WERI-Rb-1 (cell line): ENCODE data around the gene TTC34.

Source experiments
- DNase-seq: peaks from one replicate; pipeline ENCODE4 v3.0.0-alpha.2; 2020
- H3K27ac ChIP-seq: fragments of 250-450 bp; sonication (Bioruptor Pico); 2 replicates; pipeline ENCODE4 v1.5.1; 2020; ENCODE audit warnings: mild to moderate bottlenecking, moderate library complexity
- H3K27me3 ChIP-seq: fragments of 250-450 bp; sonication (Bioruptor Pico); 2 replicates; pipeline ENCODE4 v1.5.1; 2021; ENCODE audit warnings: mild to moderate bottlenecking, low read depth, moderate library complexity; ENCODE audit not compliant: insufficient read depth, severe bottlenecking
- H3K36me3 ChIP-seq: fragments of 250-450 bp; sonication (Bioruptor Pico); 2 replicates; pipeline ENCODE4 v1.5.1; 2020; ENCODE audit warnings: mild to moderate bottlenecking, moderate library complexity
- H3K4me3 ChIP-seq: 2 replicates; pipeline ENCODE4 v1.5.1; 2011; ENCODE audit warnings: low read depth, mild to moderate bottlenecking, control low read depth, low read length
- H3K9me3 ChIP-seq: fragments of 250-450 bp; sonication (Bioruptor Pico); 2 replicates; pipeline ENCODE4 v1.5.1; 2021; ENCODE audit warnings: mild to moderate bottlenecking, moderate library complexity; ENCODE audit not compliant: severe bottlenecking
- CTCF ChIP-seq: IDR thresholded peaks from 2 replicates; pipeline ENCODE4 v1.5.1; 2011; ENCODE audit warnings: low read depth, mild to moderate bottlenecking, control low read depth, inconsistent platforms, low read length

Gene TTC34

DNA sequence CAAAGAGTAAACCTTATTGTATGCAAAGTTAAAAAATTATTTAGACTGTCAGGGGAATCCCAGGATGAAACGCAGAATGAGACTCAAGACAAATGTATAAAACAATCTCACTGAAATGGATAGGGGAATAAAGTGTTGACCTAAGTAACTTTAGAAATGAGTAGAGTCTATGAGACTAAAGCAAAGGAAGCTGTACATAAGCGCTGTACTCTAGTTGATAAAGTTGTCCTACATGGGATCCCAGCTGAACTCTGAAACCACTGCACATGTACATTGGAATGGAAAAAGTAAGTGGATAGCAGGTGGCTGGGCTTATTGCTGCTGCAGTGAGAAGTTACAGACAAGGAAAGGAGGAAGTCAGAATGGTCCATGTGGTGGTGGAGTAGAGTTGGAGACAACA is 187.3 kb downstream of the TTC34 start:
- TF ChIP-seq CTCF = no peak
- DNase-seq = no peak
- no peaks in the 10 kb centered on the region for H3K36me3 ChIP-seq
- peaks cover 22% of the 10 kb centered on the region for H3K9me3 ChIP-seq
- H3K27ac ChIP-seq = no peak overlapping the region
- no peak overlapping the region for H3K4me3 ChIP-seq
- H3K27me3 ChIP-seq = peaks cover 86% of the 10 kb centered on the region

- peaks cover 22% of the 10 kb centered on the region for H3K9me3 ChIP-seq
- H3K4me3 ChIP-seq = no peak overlapping the region
- TF ChIP-seq CTCF = no peak
- peaks cover 73% of the 10 kb centered on the region for H3K27me3 ChIP-seq
- H3K36me3 ChIP-seq = no peaks in the 10 kb centered on the region
- H3K27ac ChIP-seq = no peak overlapping the region
- DNase-seq = no peak
Observed at GRCh38 chr1:2612591-2613365, 188.7 kb downstream of the TTC34 start.

- no peak for TF ChIP-seq CTCF
- DNase-seq = no peak
- Histone ChIP-seq H3K4me3 (no peak overlapping the region), H3K36me3 (no peaks in the 10 kb centered on the region), H3K27me3 (peaks cover 66% of the 10 kb centered on the region), H3K27ac (no peak overlapping the region), H3K9me3 (peaks cover 22% of the 10 kb centered on the region)
Observed at GRCh38 chr1:2611621-2612437, 189.7 kb downstream of the TTC34 start.

DNA sequence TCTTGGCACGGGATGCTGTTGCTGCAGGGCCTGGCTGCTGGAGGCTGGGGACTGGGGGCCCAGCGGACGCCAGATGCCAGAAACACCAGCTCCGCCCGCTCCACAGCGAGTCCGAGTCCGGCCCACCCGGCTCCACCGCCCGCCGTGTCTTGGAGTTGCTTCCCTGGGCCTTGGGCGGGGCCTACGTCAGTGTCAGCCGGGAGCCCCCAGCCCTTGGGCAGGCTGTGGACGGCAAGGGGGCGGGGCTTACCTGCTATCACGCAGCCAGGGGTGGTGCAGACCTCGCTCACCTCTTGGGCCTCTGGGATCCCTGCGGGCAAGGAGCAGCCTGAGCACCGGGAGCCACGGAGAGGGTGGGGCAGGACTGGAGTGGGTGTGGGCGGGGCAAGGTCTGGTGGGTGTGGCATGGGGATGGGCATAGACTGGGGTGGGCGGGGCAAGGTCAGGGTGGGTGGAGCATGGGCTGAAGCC is 190.4 kb downstream of the TTC34 start:
- H3K36me3 ChIP-seq = no peaks in the 10 kb centered on the region
- TF ChIP-seq CTCF = no peak
- peak; percentile 44 for DNase-seq
- no peak overlapping the region for H3K4me3 ChIP-seq
- no peak overlapping the region for H3K27ac ChIP-seq
- peaks cover 19% of the 10 kb centered on the region for H3K9me3 ChIP-seq
- peaks cover 60% of the 10 kb centered on the region for H3K27me3 ChIP-seq

DNA sequence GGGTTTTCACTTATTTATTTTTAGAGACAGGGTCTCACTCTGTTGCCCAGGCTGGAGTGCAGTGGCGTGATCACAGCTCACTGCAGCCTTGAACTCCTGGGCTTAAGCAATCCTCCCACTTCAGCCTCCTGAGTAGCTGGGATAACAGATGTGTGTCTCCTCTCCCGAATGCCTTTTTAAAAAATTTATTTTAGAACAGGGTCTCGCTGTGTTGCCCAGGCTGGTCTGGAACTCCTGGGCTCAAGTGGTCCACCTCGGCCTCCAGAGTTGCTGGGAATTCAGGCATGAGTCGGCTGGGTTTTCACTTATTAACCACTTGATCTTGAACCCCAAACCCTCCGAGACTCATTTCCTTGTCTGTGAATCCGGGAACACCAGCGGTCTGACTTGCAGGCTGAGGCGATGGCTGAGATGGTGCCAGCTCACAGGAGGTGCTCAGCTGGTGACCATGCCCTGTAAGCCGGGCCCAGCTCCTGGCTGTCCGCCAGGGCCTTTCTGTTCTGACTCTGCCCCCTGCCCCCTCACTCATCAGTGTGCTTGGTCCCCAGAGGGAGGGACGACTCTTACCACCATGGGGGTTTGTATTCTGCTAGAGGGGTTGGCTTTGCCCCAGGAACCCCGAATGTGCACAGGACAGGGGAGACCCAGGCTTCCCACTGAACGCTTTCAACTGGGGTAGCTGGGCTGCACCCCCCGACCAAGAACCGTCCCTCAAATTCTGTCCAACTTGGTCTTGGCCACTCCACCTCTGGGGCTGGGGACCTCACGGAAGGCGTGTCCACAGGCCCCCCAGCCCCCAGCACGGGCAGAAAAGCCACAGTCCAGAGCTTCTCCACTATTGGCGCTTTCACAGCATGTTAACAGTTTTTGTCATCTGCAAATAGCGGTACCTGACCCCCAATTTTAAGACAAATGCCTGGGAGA is 191.2 kb downstream of the TTC34 start:
- H3K9me3 ChIP-seq = peaks cover 13% of the 10 kb centered on the region
- no peak overlapping the region for H3K27ac ChIP-seq
- TF ChIP-seq CTCF = no peak
- peaks cover 53% of the 10 kb centered on the region for H3K27me3 ChIP-seq
- no peak overlapping the region for H3K4me3 ChIP-seq
- no peak for DNase-seq
- no peaks in the 10 kb centered on the region for H3K36me3 ChIP-seq
